ENCODE data around the gene ARHGAP4.

DNA sequence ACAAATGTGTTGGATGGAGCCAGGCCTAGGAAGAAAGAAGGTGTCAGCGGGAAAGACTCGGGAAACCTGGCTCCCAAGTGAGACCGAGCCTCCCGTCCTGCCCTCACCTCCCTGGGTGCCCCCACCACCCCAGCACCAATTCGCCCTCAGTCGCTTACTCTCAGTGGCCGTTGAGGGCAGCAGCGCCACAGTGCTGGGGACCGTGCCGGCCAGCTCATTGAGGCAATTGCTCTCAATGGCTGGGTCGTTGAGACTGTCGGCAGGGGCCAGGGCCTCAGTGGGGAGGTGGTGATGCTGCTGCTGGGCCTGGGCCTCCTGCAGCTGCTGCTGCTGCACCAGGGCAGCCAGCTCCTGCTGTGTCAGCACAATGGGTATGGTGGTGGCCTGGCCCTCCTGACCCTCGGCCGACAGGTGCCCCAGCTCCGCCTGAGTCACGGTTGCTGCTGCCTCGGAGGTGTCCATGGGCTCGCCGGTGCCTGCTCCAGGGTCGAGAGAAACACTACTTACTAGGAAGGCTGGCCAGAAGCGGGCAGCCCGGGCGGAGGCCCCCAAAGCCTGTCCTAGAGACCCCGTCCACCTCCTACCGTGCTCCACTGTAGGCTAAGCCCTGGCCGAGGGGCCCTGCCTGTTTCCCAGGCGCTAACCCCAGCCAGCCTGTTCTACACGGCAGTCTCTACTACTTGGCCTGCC lies 25.8 kb upstream of the ARHGAP4 start:
- no peak for TF ChIP-seq POLR2A (IDR thresholded peaks at IDR 0.05)
- TF ChIP-seq, protein P1, sequence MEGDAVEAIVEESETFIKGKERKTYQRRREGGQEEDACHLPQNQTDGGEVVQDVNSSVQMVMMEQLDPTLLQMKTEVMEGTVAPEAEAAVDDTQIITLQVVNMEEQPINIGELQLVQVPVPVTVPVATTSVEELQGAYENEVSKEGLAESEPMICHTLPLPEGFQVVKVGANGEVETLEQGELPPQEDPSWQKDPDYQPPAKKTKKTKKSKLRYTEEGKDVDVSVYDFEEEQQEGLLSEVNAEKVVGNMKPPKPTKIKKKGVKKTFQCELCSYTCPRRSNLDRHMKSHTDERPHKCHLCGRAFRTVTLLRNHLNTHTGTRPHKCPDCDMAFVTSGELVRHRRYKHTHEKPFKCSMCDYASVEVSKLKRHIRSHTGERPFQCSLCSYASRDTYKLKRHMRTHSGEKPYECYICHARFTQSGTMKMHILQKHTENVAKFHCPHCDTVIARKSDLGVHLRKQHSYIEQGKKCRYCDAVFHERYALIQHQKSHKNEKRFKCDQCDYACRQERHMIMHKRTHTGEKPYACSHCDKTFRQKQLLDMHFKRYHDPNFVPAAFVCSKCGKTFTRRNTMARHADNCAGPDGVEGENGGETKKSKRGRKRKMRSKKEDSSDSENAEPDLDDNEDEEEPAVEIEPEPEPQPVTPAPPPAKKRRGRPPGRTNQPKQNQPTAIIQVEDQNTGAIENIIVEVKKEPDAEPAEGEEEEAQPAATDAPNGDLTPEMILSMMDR (IDR thresholded peaks at IDR 0.05): no peak

All from Peyer's patch (tissue), 4 donors.